ENCODE data around the gene ROM1.

Gene ROM1

GRCh38 chr11:62588966-62589637, 24.0 kb upstream of the ROM1 start:
- no peak for DNase-seq (ENCODE audit: low read depth)

- peak; percentile 92 for DNase-seq (ENCODE audit: low read depth)
These were observed 21.5 kb upstream of the ROM1 start, which contains the start of gene TUT1 for GRCh38 chr11:62591448-62592145. Gene TUT1 (minus strand): TSS chr11:62591523. CDS start chr11:62591485, 38 bp downstream.

GRCh38 chr11:62592146-62592815, 20.8 kb upstream of the ROM1 start:
- no peak for DNase-seq (ENCODE audit: low read depth)

- no peak for DNase-seq (ENCODE audit: low read depth)
These were observed 20.1 kb upstream of the ROM1 start for GRCh38 chr11:62592989-62593421.

DNA sequence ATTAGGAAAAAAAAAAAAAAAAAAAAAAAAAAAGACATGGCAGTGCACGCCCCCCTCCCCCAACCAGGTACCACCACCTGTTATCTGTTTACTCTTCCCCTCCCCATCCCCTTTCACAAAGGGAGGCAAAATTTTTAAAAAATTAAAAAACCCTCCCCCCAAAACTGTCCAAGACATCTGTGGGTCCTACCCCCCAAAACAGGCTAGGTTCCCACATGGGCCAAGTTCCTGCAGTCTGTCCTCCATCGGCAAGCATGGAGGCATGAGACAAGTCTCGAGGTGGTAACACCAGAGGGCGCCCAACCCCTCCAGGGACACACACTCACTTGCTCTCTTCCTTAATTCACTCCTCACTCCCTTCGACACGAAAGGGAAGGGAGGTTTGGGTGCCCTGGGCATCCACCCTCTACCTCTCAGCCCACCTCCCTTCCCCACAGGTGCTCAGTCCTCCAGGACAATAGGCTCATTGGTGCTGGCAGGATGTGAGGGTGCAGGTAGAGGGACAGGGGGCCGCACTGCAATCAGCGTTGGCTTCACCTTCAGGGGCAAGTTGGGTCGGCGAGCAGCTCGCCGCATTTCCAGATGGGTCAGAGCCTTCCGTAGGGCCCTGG, 19.5 kb upstream of the ROM1 start:
- peak; percentile 70 for DNase-seq (ENCODE audit: low read depth)

DNA sequence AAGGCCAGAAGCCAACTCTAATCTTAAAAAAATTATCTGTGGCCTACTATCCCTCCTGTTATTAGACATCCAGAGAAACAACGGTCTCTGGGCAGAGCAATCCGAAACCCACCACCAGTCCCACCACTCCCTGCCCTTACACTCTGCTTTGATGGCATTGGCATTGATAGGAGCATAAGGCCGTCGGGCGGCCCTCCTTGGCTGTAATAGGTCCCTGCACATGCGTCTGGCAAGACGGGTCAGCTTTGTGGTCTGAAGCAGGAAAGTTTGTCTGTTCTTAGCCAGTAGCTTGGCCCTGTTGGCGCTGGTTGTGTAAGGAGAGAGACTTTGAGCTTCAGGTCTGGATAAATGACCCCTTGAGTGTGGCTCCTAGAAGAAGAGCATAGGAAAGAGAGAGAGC, 17.9 kb upstream of the ROM1 start:
- DNase-seq (ENCODE audit: low read depth), result no peak

DNA sequence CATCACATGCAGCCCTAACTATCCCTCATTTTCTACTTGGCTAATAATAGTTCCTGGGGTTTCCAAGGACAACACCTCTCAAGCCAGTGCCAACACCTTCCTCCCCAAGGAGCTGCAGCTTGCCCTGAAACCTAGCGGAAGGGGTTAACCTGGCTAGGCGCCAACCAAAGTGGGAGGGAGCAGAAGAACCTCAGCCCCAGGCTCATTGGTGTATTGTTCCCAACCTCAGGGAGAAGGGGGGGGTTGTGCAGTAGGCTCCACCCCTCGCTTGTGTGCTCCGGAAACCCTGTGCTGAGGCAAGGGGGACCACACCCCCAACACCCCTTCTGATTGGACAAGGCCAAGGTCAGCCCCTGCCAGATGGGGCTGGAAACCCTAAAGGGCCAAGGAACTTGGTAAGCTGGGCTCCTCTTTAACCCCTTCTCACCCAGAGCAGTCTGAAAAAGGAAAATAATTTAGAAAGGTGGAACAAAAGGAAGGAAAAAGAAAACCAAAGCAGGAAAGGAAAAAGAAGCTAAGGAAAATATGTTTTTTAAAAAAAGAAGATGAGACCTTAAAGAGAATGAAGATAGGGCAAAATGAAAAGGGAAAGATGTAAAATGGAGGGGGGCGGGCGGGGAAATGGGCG, 13.9 kb upstream of the ROM1 start:
- DNase-seq (ENCODE audit: low read depth), result peak; percentile 94

DNA sequence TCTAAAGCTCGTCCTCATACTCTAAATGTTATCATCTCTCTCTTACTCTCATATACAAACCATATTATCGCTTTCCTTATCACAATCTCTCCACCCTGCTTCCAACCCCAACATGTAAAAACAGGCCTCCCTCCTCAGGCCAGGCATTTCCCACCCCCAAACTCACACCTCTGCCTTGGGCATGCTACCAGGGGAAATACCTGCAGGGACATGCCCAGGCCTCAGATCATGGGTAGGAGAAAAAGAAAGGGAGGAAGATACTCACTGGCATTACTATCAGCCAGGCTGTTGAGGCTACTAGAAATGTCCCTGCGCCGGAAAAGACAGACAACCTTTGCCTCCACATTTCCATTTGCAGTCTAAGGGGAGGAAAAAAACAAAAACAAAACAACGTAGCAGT, 13.2 kb upstream of the ROM1 start:
- DNase-seq (ENCODE audit: low read depth), result no peak

DNA sequence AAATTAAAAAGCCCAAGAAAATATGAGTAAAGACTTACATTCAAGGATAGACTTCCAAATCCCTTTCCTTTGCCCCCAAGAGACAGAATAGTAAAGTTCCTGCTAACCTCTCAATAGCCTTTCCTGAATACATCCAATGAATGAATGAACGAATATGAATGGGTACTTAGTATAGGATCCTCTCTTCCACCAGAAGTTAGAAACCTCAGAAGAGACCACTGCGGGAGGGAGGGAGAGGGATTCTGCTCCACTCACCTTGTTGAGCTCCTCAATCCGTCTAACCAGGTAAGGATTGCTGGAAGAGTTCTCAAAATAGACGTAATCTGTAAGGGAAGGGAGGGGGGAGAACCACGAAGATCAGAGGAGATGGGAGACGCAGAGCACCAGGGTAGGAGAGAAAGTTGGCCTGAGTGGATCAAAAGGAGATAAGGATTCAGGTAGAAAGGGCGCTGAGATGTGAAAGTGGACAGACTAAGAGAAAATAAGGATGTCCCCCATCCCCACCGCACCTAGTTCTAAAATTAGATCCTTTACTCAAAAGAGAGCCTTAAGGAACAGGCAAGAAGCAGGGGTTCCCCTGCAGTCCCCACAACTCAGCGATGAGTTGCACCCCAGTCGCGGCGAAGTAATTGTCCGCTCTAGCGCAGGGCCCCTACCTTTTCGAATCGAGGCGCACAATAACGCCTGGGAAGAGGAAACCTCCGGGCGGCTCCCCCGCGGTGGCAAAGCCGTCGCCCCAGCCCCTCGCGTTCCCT, 12.5 kb upstream of the ROM1 start:
- no peak for DNase-seq (ENCODE audit: low read depth)

DNA sequence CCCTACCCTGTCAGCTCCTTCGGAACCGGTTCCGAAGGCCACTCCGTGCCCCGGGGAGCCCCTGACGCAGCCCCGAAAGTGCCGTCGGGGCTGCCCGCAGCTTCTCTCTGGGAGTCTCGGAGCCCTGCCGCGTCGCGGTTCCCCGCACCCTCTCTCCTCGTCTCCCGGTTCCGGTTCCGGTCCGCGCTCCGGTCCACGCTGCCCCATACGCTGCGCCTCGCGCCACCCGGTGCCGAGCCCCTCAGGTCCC, 12.0 kb upstream of the ROM1 start:
- DNase-seq (ENCODE audit: low read depth), result peak; percentile 29

GRCh38 chr11:62601372-62602140, 11.5 kb upstream of the ROM1 start, which contains the start of gene MTA2:
Gene MTA2 (minus strand): TSS chr11:62601865. CDS start chr11:62601450, 415 bp downstream.
- peak; percentile 98 for DNase-seq (ENCODE audit: low read depth)

GRCh38 chr11:62602141-62603071, 10.7 kb upstream of the ROM1 start:
- DNase-seq (ENCODE audit: low read depth), result no peak

DNA sequence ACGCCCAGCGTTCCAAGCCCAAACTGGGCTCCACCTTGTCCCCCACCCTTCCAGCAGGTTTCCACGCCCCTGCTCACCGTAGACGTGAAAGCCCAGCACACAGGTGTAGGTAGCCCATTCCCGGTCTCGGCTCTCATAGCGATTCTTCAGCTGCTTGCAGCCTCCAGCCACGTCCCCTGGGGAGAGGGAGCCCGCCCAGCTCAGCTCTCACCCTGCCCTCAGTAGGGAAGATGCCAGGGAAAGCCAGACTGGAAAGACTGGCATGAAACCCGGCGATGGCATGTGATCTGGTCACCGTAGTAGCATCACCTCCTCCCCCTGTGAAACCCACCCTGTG, 10.0 kb upstream of the ROM1 start:
- DNase-seq (ENCODE audit: low read depth), result no peak

- no peak for DNase-seq (ENCODE audit: low read depth)
These were observed 9.2 kb upstream of the ROM1 start for GRCh38 chr11:62603776-62604299.

DNA sequence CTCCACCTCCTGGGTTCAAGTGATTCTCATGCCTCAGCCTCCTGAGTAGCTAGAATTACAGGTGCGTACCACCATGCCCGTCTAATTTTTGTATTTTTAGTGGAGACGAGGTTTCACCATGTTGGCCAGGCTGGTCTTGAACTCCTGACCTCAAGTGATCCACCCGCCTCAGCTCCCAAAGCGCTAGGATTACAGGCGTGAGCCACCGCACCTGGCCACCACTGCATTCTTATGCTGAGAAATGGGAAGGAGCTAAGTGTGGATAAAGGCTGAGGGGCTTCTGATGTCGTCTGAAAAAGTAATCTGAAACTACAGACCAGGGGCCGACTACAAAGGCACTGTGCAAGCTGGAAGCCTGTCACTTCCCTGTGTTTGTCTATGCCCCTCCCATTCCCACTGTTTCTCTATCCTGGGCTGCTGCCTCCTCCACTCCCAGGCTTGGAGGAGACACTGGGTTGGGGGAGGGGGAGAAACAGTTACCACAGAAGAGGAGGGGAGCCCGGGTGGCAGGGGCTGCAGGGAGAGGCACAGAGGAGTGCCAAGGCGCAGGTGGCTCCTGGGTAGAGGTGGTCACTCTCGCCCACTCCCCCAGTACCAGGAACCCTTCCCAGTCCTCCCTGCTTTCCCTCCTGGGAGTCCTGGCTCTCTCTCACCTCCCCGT, 8.5 kb upstream of the ROM1 start:
- no peak for DNase-seq (ENCODE audit: low read depth)

DNA sequence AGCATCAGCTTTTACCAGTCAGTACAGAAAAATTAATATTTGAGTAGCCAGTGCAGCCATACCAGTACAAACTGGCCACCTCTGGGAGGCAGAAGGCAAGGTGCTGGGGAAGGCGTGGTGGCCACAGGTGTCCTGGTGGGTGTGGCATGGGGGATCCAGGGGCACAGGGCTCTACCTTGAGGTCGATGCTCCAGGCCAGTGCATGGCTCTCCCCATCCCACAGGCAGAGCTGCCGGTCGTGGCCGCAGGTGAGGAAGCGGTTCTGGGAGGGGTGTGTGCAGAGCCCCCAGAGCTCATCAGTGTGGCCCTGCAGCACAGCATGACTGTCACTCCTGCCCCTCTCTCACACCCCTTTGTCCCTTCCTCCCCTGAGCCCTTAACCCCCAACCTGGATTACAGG, 7.6 kb upstream of the ROM1 start:
- no peak for DNase-seq (ENCODE audit: low read depth)

- no peak for DNase-seq (ENCODE audit: low read depth)
These were observed 7.2 kb upstream of the ROM1 start for GRCh38 chr11:62605902-62606301.

DNA sequence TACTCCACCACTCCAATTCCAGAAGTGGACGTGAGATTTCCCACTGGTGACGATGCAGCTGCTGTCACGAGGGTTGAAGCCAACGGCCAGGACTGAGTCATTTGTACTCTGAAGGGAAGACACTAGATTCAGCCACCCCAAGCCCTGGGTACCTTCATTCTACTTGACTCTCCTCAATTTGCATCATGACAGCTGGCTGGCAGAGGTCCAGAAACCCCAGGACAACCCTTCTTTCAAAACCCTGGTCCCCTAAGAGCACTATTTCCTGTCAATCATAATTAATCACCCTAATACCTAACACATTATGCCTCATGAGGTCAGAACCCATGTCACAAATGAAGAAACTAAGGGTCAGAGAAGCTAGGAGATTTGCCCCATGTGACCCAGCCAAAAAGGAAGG, 5.3 kb upstream of the ROM1 start:
- DNase-seq (ENCODE audit: low read depth), result no peak

DNA sequence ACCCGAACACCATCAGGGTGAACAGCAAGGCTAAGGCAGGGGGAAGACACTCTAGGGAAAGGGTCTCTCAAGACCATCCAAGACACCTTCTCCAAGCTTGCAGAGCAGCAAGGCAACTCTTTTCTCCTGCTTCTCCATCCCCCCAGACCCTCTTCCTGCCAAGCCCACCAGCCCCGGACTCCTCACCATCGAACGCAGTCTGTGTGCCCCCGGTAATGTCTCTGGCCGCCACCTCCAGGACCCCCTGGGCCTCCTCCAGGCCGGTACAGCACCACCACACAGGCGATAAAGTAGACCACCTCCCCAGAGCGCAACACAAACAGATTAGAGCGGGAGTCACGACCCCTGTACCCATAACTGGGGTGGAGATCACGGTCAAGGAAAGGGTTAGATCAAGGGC, 4.3 kb upstream of the ROM1 start:
- DNase-seq (ENCODE audit: low read depth), result no peak
